ENCODE data around the gene DDX1. TPM values are rescaled to one million over a fixed set of nuclear protein-coding genes. Genes with fewer than 3 reads are reported as not detected.

The DDX1 gene
- total and polyA plus RNA-seq, 2 of the 4 experiments (the other 2 are of a cell fraction) = 73.6 to 74.9 TPM

GRCh38 chr2:15599994-15600393 lies 8.3 kb downstream of the DDX1 start:
- BruUV-seq (replicated peaks) = no TSS peak

More at GRCh38 chr2:15599994-15600393, 8.3 kb downstream of the DDX1 start:
- in situ Hi-C loops (cut with MboI; ENCODE audit: low sequenced_read_pairs) = loop anchor here (25.0 kb wide), 2 partner anchors 563 to 1088 kb away; no protein-coding TSS in a partner anchor
- DNase-seq (no peak), ATAC-seq (ENCODE audit: low read depth) (no peak)
- Histone ChIP-seq H4K91ac (ENCODE audit: insufficient read depth, low read depth, low read length) (no peak overlapping the region), H3K27ac (ENCODE audit: insufficient read depth, low read length) (no peak overlapping the region), H3K9ac (ENCODE audit: low read depth, low read length) (no peak overlapping the region), H3K9me1 (ENCODE audit: insufficient read depth, low read length) (no peaks in the 10 kb centered on the region), H3K79me1 (ENCODE audit: low read depth in 1 of 2, low read length in 2 of 2) (peaks cover 7 to 9% of the 10 kb centered on the region in 2 experiments; a peak in 3 of 4 replicates), H3K36me3 (ENCODE audit: control insufficient read depth, insufficient read depth, low read length) (peaks cover 48% of the 10 kb centered on the region), H2BK15ac (ENCODE audit: low read depth, low read length) (no peak overlapping the region), H3K27me3 (ENCODE audit: control insufficient read depth, insufficient read depth, low read length) (no peaks in the 10 kb centered on the region), H3K14ac (replicated peaks; ENCODE audit: low read depth, low read length) (no peak overlapping the region), H3K4me1 (ENCODE audit: control insufficient read depth, insufficient read depth, low read length) (no peaks in the 10 kb centered on the region), H4K20me1 (ENCODE audit: insufficient read depth, low read length) (peaks cover under 1% of the 10 kb centered on the region; the same call in 1 of the 2 replicates), H4K8ac (ENCODE audit: low read depth in 2 of 2, low read length in 2 of 2) (no peak overlapping the region), H2AFZ (replicated peaks; ENCODE audit: low read length, poor library complexity) (no peak overlapping the region), H4K5ac (ENCODE audit: low read depth, low read length) (no peak overlapping the region), H2BK5ac (ENCODE audit: low read depth, low read length, poor library complexity, severe bottlenecking) (no peak overlapping the region), H3K4ac (ENCODE audit: low read depth, low read length) (no peak overlapping the region), H2AK9ac (replicated peaks; ENCODE audit: low read depth, low read length, poor library complexity) (no peak overlapping the region), H3K9me3 (ENCODE audit: control insufficient read depth, insufficient read depth, low read length) (no peaks in the 10 kb centered on the region), H2BK120ac (ENCODE audit: low read depth, low read length) (no peak overlapping the region), H3K4me2 (ENCODE audit: low read depth, low read length) (no peak overlapping the region), H3K4me3 (ENCODE audit: insufficient read depth, low read depth, low read length) (no peak overlapping the region), H3K23ac (ENCODE audit: low read depth, low read length) (no peak overlapping the region), H3K18ac (ENCODE audit: low read depth, low read length) (no peak overlapping the region), H3K56ac (ENCODE audit: extremely low read depth, insufficient read depth, low read length) (no peak overlapping the region), H2BK20ac (ENCODE audit: low read depth, low read length) (no peak overlapping the region), H2AK5ac (ENCODE audit: low read depth, low read length) (no peak overlapping the region)
- WGBS, 2 experiments (ENCODE audit: extremely low coverage in 2 of 2, insufficient read length in 1 of 2) = no CpG with 5 or more reads among the region's 1 CpG
- ChIA-PET CTCF (no interaction called here), POLR2A (ENCODE audit: unreplicated experiment) (no interaction called here)
- dilution Hi-C loops (cut with HindIII; ENCODE audit: low sequenced_read_pairs, unreplicated experiment) = no loop called here
- intact Hi-C loops (cut with micrococcal nuclease) = no loop called here
- TF ChIP-seq, protein P1, sequence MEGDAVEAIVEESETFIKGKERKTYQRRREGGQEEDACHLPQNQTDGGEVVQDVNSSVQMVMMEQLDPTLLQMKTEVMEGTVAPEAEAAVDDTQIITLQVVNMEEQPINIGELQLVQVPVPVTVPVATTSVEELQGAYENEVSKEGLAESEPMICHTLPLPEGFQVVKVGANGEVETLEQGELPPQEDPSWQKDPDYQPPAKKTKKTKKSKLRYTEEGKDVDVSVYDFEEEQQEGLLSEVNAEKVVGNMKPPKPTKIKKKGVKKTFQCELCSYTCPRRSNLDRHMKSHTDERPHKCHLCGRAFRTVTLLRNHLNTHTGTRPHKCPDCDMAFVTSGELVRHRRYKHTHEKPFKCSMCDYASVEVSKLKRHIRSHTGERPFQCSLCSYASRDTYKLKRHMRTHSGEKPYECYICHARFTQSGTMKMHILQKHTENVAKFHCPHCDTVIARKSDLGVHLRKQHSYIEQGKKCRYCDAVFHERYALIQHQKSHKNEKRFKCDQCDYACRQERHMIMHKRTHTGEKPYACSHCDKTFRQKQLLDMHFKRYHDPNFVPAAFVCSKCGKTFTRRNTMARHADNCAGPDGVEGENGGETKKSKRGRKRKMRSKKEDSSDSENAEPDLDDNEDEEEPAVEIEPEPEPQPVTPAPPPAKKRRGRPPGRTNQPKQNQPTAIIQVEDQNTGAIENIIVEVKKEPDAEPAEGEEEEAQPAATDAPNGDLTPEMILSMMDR (conservative IDR thresholded peaks at IDR 0.05; ENCODE audit: low read depth, low read length) = no peak
- TF ChIP-seq MXI1 (IDR thresholded peaks at IDR 0.05; ENCODE audit: borderline replicate concordance, low read depth, low read length) (no peak), CEBPB (IDR thresholded peaks at IDR 0.05; ENCODE audit: low read depth, low read length) (no peak), BHLHE40 (IDR thresholded peaks at IDR 0.05; ENCODE audit: low read depth, low read length) (no peak), SMC3 (IDR thresholded peaks at IDR 0.05; ENCODE audit: low read depth, low read length) (no peak), POLR2A (IDR thresholded peaks at IDR 0.05; ENCODE audit: low read depth, low read length) (no peak), MAZ (IDR thresholded peaks at IDR 0.05; ENCODE audit: borderline replicate concordance, low read depth, low read length) (no peak), NFE2L2 (IDR thresholded peaks at IDR 0.05; ENCODE audit: low read depth, low read length) (no peak), CHD1 (IDR thresholded peaks at IDR 0.05; ENCODE audit: low read depth, low read length) (no peak), RCOR1 (IDR thresholded peaks at IDR 0.05; ENCODE audit: insufficient replicate concordance, low read length) (no peak), ELK1 (IDR thresholded peaks at IDR 0.05; ENCODE audit: borderline replicate concordance, low read depth, low read length) (no peak), RAD21 (IDR thresholded peaks at IDR 0.05; ENCODE audit: low read length) (no peak), MAFK (IDR thresholded peaks at IDR 0.05; ENCODE audit: low read depth, low read length) (no peak), RFX5 (IDR thresholded peaks at IDR 0.05; ENCODE audit: low read depth, low read length) (no peak), FOS (IDR thresholded peaks at IDR 0.05; ENCODE audit: low read depth, low read length) (no peak)
- TF ChIP-seq, protein P2, sequence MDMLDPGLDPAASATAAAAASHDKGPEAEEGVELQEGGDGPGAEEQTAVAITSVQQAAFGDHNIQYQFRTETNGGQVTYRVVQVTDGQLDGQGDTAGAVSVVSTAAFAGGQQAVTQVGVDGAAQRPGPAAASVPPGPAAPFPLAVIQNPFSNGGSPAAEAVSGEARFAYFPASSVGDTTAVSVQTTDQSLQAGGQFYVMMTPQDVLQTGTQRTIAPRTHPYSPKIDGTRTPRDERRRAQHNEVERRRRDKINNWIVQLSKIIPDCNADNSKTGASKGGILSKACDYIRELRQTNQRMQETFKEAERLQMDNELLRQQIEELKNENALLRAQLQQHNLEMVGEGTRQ (IDR thresholded peaks at IDR 0.05; ENCODE audit: low read depth, low read length) = no peak

Data from IMR-90 (cell line).